T-cell (primary cell): ENCODE results near the gene LILRB4. TPM values are rescaled to one million over a fixed set of nuclear protein-coding genes. Genes with fewer than 3 reads are reported as not detected.
"Not testable (repeated sequence)": the region's sequence is repeated elsewhere in the genome, so short reads cannot be mapped to it uniquely, and the experiment has no call there.

Experiments
- ATAC-seq, 4 experiments: fragments of 200-7000 bp in 3 of 4; fragments of 150-1000 bp in 1 of 4; cut with Tn5 transposase; replicated peaks in 1 of 4; 1 replicate in 3 of 4; 2 replicates in 1 of 4; pipeline ENCODE4 v1.10.0; 2021; ENCODE audit warnings: moderate library complexity in 3 of 4, mild to moderate bottlenecking in 2 of 4, moderate number of reproducible peaks in 1 of 4
- CTCF ChIA-PET, 2 donors: fragments of 300-600 bp; sonication (Branson Sonifier 250); formaldehyde crosslinking; loops; one replicate each; lab custom pipeline; 2022; ENCODE audit warnings: antibody characterized with exemption in 2 of 2; lab: Charles Lee
- POLR2A ChIA-PET, 2 donors: fragments of 300-600 bp; sonication (Branson Sonifier 250); formaldehyde crosslinking; loops; one replicate each; lab custom pipeline; 2022; ENCODE audit warnings: antibody characterized with exemption in 2 of 2; lab: Charles Lee
- DNase-seq, 35 experiments: peaks; one replicate each; pipeline versions ENCODE4 v3.0.0 to v3.0.0-alpha.2; 2013 to 2023
- H3K27ac ChIP-seq: one replicate; pipeline ENCODE4 v1.5.1; 2013; ENCODE audit warnings: low read length
- H3K27me3 ChIP-seq, 2 experiments: replicated peaks in 1 of 2; 1 replicate in 1 of 2; 2 replicates in 1 of 2; pipeline versions ENCODE4 v1.6.1 to v1.7.0; 2013; ENCODE audit warnings: low read length in 1 of 2, mixed read lengths in 1 of 2; ENCODE audit not compliant: control insufficient read depth in 2 of 2, insufficient read depth in 2 of 2; ENCODE audit errors: extremely low read depth in 1 of 2
- H3K36me3 ChIP-seq, 2 donors: 1 replicate in 1 of 2; 2 replicates in 1 of 2; pipeline versions ENCODE4 v1.6.1 to v1.7.0; 2013; ENCODE audit warnings: low read length in 1 of 2; ENCODE audit not compliant: control insufficient read depth in 2 of 2, insufficient read depth in 1 of 2; ENCODE audit errors: extremely low read depth in 1 of 2
- H3K4me1 ChIP-seq, 2 experiments: 1 replicate in 1 of 2; 2 replicates in 1 of 2; pipeline versions ENCODE4 v1.6.1 to v1.7.0; 2013; ENCODE audit warnings: low read length in 2 of 2, mixed read lengths in 1 of 2; ENCODE audit not compliant: insufficient read depth in 2 of 2, control insufficient read depth in 1 of 2; ENCODE audit errors: extremely low read depth in 1 of 2
- H3K4me3 ChIP-seq, 2 donors: 1 replicate in 1 of 2; 2 replicates in 1 of 2; pipeline versions ENCODE4 v1.5.1 to v1.7.0; 2013; ENCODE audit warnings: mild to moderate bottlenecking in 2 of 2, low read length in 1 of 2, moderate library complexity in 1 of 2; ENCODE audit not compliant: control insufficient read depth in 1 of 2; ENCODE audit errors: extremely low read depth in 1 of 2
- H3K9me3 ChIP-seq: 2 replicates; pipeline ENCODE4 v1.7.0; 2013
- H3K27ac Mint-ChIP-seq, 2 donors: one replicate each; pipeline ENCODE4 v1.8.0; 2020 to 2021; ENCODE audit warnings: mild to moderate bottlenecking in 2 of 2, mixed read lengths in 2 of 2
- H3K27me3 Mint-ChIP-seq, 2 donors: one replicate each; pipeline ENCODE4 v1.8.0; 2021 to 2022; ENCODE audit warnings: mixed read lengths in 2 of 2
- H3K36me3 Mint-ChIP-seq: one replicate; pipeline ENCODE4 v1.8.0; 2021; ENCODE audit warnings: mixed read lengths
- H3K4me1 Mint-ChIP-seq, 3 donors: one replicate each; pipeline ENCODE4 v1.8.0; 2020 to 2022; ENCODE audit warnings: mixed read lengths in 3 of 3, mild to moderate bottlenecking in 1 of 3
- H3K4me3 Mint-ChIP-seq, 3 donors: one replicate each; pipeline ENCODE4 v1.8.0; 2020 to 2022; ENCODE audit warnings: mild to moderate bottlenecking in 3 of 3, mixed read lengths in 3 of 3, moderate library complexity in 3 of 3
- H3K9me3 Mint-ChIP-seq, 3 donors: one replicate each; pipeline ENCODE4 v1.8.0; 2020 to 2022; ENCODE audit warnings: mixed read lengths in 3 of 3
- WGBS: methylation state at CpG from one replicate; pipeline ENCODE4 v1.1.5; 2013; ENCODE audit warnings: missing lambda C conversion rate; ENCODE audit not compliant: insufficient coverage; 5-methylcytosine and 5-hydroxymethylcytosine counted together
- total RNA-seq, 35 experiments: library from RNA in 6 of 35; stranded (reverse) in 6 of 35; fragments of 120-200 nt in 1 of 35; gene quantifications; one replicate each; pipeline versions ENCODE4 v1.2.1 to v1.2.4 and lab custom pipeline; 2013 to 2026

LILRB4 gene
- total RNA-seq, 5 donors from 2014 or later (not counting 1 experiment from before 2014, with no cell fraction given) = 0.20 to 0.59 TPM; not detected in 3

GRCh38 chr19:54694648-54695047, 31.9 kb downstream of the LILRB4 start:
- Mint-ChIP-seq H3K36me3 (no peaks in the 10 kb centered on the region), H3K4me1 (peaks cover 0 to 4% (median 0%) of the 10 kb centered on the region in 3 donors), H3K9me3 (peaks cover 0 to 9% (median 0%) of the 10 kb centered on the region in 3 donors), H3K4me3 (no peak overlapping the region), H3K27ac (no peak overlapping the region), H3K27me3 (peaks cover 42 to 45% of the 10 kb centered on the region in 2 donors)
- H3K9me3 ChIP-seq = no peaks in the 10 kb centered on the region
- H3K4me1 ChIP-seq = peaks cover 0 to 4% of the 10 kb centered on the region in 2 experiments
- H3K27me3 ChIP-seq = peaks cover 0 to 38% of the 10 kb centered on the region in 2 experiments
- WGBS = 76% methylated on average over 4 of the region's 5 CpGs
- no peak overlapping the region for H3K4me3 ChIP-seq
- POLR2A ChIA-PET = interaction anchor here in 1 of 2 donors (0.7 kb wide), 1 partner anchor 148 kb away, joined by 3 read pairs; no protein-coding TSS in a partner anchor
- ATAC-seq (no peak), DNase-seq (peak in 4 of 35 experiments; percentile 4 to 17 (median 11))
- no peak overlapping the region for H3K27ac ChIP-seq
- CTCF ChIA-PET = no interaction called here
- no peaks in the 10 kb centered on the region for H3K36me3 ChIP-seq

DNA sequence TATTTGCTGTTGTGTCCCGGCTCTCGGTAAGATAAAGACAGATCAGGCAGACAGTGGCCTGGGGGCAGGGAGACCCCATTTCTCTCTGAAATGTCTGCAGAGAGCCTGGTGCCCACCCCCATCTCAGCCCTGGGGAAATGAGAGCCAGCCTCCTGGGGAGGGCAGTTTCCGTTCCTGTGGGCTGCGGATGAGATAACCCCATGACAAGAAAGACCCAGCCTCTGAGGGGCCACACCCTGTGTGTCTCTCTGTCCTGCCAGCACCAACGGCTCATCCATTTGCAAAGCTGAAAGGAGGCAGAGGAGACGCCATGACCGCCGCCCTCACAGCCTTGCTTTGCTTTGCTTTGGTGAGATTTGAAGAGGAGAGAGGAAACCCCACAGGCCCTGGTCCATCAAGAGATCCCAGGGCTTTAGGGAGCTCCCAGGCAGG, 33.3 kb downstream of the LILRB4 start:
- H3K9me3 Mint-ChIP-seq = peaks cover 0 to 9% (median 0%) of the 10 kb centered on the region in 3 donors
- Histone ChIP-seq H3K36me3 (no peaks in the 10 kb centered on the region), H3K27ac (no peak overlapping the region), H3K9me3 (no peaks in the 10 kb centered on the region), H3K4me1 (peaks cover 0 to 4% of the 10 kb centered on the region in 2 experiments), H3K4me3 (no peak overlapping the region), H3K27me3 (peaks cover 0 to 39% of the 10 kb centered on the region in 2 experiments)
- ChIA-PET CTCF (no interaction called here), POLR2A (no interaction called here)
- WGBS = 29% methylated on average over 3 of the region's 8 CpGs
- DNase-seq (no peak), ATAC-seq (no peak)
- peaks cover 0 to 4% (median 0%) of the 10 kb centered on the region in 3 donors for H3K4me1 Mint-ChIP-seq
- H3K27ac Mint-ChIP-seq = no peak overlapping the region
- peaks cover 37 to 52% of the 10 kb centered on the region in 2 donors for H3K27me3 Mint-ChIP-seq
- no peak overlapping the region for H3K4me3 Mint-ChIP-seq
- H3K36me3 Mint-ChIP-seq = no peaks in the 10 kb centered on the region

DNA sequence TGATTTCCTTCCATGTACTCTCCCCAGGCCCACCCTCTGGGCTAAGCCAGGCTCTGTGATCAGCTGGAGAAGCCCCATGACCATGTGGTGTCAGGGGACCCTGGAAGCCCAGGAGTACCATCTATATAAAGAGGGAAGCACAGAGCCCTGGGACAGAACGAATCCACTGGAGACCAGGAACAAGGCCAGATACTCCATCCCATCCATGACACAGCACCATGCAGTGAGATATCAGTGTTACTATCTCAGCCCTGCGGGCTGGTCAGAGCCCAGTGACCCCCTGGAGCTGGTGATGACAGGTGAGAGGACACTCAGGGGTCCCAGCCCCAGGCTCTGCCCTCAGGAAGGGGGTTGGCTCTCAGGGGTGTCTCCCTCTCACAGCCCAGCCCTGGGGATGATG, 34.0 kb downstream of the LILRB4 start:
- WGBS = 60% methylated on average over 1 of the region's 2 CpGs
- Mint-ChIP-seq H3K36me3 (no peaks in the 10 kb centered on the region), H3K4me3 (no peak overlapping the region), H3K27me3 (peaks cover 32 to 49% of the 10 kb centered on the region in 2 donors), H3K27ac (no peak overlapping the region), H3K9me3 (peaks cover 0 to 9% (median 0%) of the 10 kb centered on the region in 3 donors), H3K4me1 (peaks cover 0 to 2% (median 0%) of the 10 kb centered on the region in 3 donors)
- Histone ChIP-seq H3K4me3 (no peak overlapping the region), H3K27ac (no peak overlapping the region), H3K27me3 (peaks cover 0 to 37% of the 10 kb centered on the region in 2 experiments), H3K36me3 (no peaks in the 10 kb centered on the region), H3K9me3 (no peaks in the 10 kb centered on the region), H3K4me1 (peaks cover 0 to 3% of the 10 kb centered on the region in 2 experiments)
- ChIA-PET CTCF (no interaction called here), POLR2A (no interaction called here)
- DNase-seq = no peak
- no peak for ATAC-seq

DNA sequence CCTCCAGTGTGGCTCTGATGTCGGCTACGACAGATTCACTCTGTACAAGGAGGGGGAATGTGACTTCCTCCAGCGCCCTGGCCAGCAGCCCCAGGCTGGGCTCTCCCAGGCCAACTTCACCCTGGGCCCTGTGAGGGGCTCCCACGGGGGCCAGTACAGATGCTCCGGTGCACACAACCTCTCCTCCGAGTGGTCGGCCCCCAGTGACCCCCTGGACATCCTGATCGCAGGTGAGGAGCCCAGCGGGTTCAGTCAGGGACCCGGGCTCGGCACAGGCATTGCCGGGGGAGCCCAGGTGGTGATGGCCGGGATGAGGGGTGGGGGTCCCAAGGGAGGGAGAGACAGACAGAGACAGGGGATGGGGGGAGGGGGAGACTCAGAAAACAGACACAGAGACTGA, 34.9 kb downstream of the LILRB4 start:
- H3K9me3 Mint-ChIP-seq, H3K36me3 ChIP-seq, H3K4me3 ChIP-seq, H3K4me1 Mint-ChIP-seq, POLR2A ChIA-PET, ATAC-seq, CTCF ChIA-PET, H3K9me3 ChIP-seq, H3K27ac ChIP-seq, H3K36me3 Mint-ChIP-seq, H3K4me1 ChIP-seq, H3K4me3 Mint-ChIP-seq, DNase-seq, H3K27ac Mint-ChIP-seq: not testable (repeated sequence)
- peaks cover 28 to 44% of the 10 kb centered on the region in 2 donors for H3K27me3 Mint-ChIP-seq
- H3K27me3 ChIP-seq = peaks cover 0 to 36% of the 10 kb centered on the region in 2 experiments
- WGBS = 82% methylated on average over 9 of the region's 13 CpGs

DNA sequence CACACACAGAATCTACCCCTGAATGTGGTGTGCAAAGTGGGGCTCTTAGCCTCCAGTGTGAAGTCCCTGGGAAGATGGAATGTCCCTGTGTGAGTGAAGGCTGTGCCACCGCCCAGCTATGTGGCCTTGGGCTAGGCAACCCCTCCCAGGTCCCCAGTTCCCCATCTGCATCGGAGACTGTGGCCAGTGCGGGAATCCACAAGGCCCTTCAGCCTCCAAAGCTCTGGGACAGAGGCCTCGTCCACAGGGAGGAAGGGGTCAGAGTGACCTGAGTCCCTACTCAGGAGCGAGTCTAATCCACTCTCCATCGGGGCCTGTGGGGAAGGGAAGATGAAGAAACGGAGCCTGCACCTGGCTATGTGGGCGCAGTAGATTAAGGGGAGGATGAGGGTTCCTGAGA, 42.1 kb downstream of the LILRB4 start:
- DNase-seq (no peak), ATAC-seq (no peak)
- Mint-ChIP-seq H3K4me1 (peaks cover 0 to 15% (median 6%) of the 10 kb centered on the region in 3 donors), H3K27ac (no peak overlapping the region), H3K4me3 (no peak overlapping the region), H3K27me3 (peaks cover 11 to 16% of the 10 kb centered on the region in 2 donors), H3K9me3 (no peaks in the 10 kb centered on the region), H3K36me3 (no peaks in the 10 kb centered on the region)
- H3K4me1 ChIP-seq = peaks cover 0 to 12% of the 10 kb centered on the region in 2 experiments
- H3K9me3 ChIP-seq = no peaks in the 10 kb centered on the region
- H3K36me3 ChIP-seq = no peaks in the 10 kb centered on the region
- no peak overlapping the region for H3K4me3 ChIP-seq
- H3K27ac ChIP-seq = no peak overlapping the region
- peaks cover 0 to 20% of the 10 kb centered on the region in 2 experiments for H3K27me3 ChIP-seq
- WGBS = 73% methylated on average over 6 of the region's 8 CpGs
- ChIA-PET CTCF (no interaction called here), POLR2A (no interaction called here)

DNA sequence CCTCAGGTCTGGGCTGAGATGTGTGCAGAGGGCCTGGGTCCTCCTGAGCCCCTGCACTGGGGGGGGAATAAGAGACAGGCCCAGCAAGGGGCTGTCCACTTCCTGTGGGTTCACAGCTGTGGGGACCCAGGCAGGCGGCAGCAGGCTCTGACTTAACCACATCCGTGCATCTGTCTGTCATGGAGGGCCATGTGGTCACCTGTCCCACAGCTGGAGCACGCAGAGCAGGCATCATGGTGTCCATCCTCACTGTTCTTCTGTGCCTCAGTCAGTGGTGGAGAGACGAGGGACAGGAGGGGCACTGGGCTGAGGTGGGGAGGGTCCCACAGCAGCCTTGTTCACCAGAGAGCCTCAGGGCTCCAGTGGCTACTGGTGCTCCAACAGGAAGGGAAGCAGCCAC, 45.2 kb downstream of the LILRB4 start:
- peaks cover 8% of the 10 kb centered on the region in 2 donors for H3K27me3 Mint-ChIP-seq
- DNase-seq (peak in 5 of 35 experiments; percentile 4 to 19 (median 10)), ATAC-seq (peak in 1 of 4 experiments; percentile 48)
- no peak overlapping the region for H3K4me3 ChIP-seq
- no peak overlapping the region for H3K4me3 Mint-ChIP-seq
- no peak overlapping the region for H3K27ac Mint-ChIP-seq
- 0% methylated on average over 3 of the region's 4 CpGs for WGBS
- H3K9me3 ChIP-seq = no peaks in the 10 kb centered on the region
- H3K4me1 Mint-ChIP-seq = peaks cover 0 to 21% (median 8%) of the 10 kb centered on the region in 3 donors
- no peak overlapping the region for H3K27ac ChIP-seq
- H3K4me1 ChIP-seq = peaks cover 0 to 12% of the 10 kb centered on the region in 2 experiments
- H3K27me3 ChIP-seq = peaks cover 0 to 19% of the 10 kb centered on the region in 2 experiments
- H3K9me3 Mint-ChIP-seq = no peaks in the 10 kb centered on the region
- no peaks in the 10 kb centered on the region for H3K36me3 Mint-ChIP-seq
- ChIA-PET POLR2A (no interaction called here), CTCF (no interaction called here)
- H3K36me3 ChIP-seq = no peaks in the 10 kb centered on the region
